ENCODE measurements around the gene EDA.

DNA sequence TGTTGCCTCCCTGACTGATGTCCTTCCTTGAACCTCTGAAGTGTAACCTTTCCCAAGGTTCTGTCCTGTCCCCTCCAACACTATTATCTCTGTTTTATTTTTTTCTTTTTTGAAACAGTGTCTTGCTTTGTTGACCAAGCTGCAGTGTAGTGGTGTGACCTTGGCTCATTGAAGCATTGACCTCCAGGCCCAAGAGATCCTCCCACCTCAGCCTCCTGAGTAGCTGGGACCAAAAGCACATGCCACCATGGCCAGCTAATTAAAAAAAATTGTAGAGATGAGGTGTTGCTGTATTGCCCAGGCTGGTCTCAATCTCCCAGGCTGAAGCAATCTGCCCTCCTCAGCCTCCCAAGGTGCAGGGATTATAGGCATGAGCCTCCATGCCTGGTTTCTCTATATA lies 59.0 kb downstream of the EDA start:
- TF ChIP-seq EP300 (IDR thresholded peaks at IDR 0.05; ENCODE audit: low read depth) = no peak
- TF ChIP-seq POLR2AphosphoS5 (IDR thresholded peaks at IDR 0.05) = no peak
- TF ChIP-seq, protein P1, sequence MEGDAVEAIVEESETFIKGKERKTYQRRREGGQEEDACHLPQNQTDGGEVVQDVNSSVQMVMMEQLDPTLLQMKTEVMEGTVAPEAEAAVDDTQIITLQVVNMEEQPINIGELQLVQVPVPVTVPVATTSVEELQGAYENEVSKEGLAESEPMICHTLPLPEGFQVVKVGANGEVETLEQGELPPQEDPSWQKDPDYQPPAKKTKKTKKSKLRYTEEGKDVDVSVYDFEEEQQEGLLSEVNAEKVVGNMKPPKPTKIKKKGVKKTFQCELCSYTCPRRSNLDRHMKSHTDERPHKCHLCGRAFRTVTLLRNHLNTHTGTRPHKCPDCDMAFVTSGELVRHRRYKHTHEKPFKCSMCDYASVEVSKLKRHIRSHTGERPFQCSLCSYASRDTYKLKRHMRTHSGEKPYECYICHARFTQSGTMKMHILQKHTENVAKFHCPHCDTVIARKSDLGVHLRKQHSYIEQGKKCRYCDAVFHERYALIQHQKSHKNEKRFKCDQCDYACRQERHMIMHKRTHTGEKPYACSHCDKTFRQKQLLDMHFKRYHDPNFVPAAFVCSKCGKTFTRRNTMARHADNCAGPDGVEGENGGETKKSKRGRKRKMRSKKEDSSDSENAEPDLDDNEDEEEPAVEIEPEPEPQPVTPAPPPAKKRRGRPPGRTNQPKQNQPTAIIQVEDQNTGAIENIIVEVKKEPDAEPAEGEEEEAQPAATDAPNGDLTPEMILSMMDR (IDR thresholded peaks at IDR 0.05) = no peak
